K562 (cell line): ENCODE data around the gene TCEAL8. TPM values are rescaled to one million over a fixed set of nuclear protein-coding genes. Genes with fewer than 3 reads are reported as not detected.

Experiments
- ATAC-seq: fragments of 200-7000 bp; cut with Tn5 transposase; 3 replicates; pipeline ENCODE4 v1.9.1; 2020; ENCODE audit warnings: moderate library complexity
- BruUV-seq: library from RNA; stranded (reverse); fragments of 400-500 nt; replicated peaks from 2 replicates; lab custom pipeline; 2021; lab: Mats Ljungman, UMichigan
- CTCF ChIA-PET: fragments of 300-600 bp; formaldehyde crosslinking; extraction: SDS; loops from one replicate; lab custom pipeline; 2021; ENCODE audit warnings: low intra/inter-chr PET ratio; lab: Yijun Ruan, JAX
- POLR2A ChIA-PET: fragments of 300-600, 350-650 bp; sonication (Branson Sonifier 250); formaldehyde crosslinking; extraction: SDS; loops from one replicate; lab custom pipeline; 2021; ENCODE audit warnings: antibody characterized with exemption, inconsistent platforms; lab: Yijun Ruan, JAX
- DNase-seq, 4 experiments: peaks; one replicate each; pipeline versions ENCODE4 v3.0.0 to v3.0.0-alpha.2; 2011 to 2018; ENCODE audit warnings: low spot score in 3 of 4, mixed read lengths in 3 of 4; ENCODE audit errors: extremely low read depth in 1 of 4
- FAIRE-seq: peaks from 2 replicates; lab custom pipeline; 2011; peaks lifted over from hg19 to GRCh38; lab: Jason Lieb, UNC
- H2AFZ ChIP-seq: 2 replicates; pipeline ENCODE4 v1.6.0; 2011; ENCODE audit warnings: low read depth, low read length, control low read depth, inconsistent platforms
- H3K27ac ChIP-seq: fragments of 200-600 bp; 3 replicates; pipeline ENCODE4 v1.8.0; 2011; ENCODE audit warnings: low read depth, mild to moderate bottlenecking, control low read depth, inconsistent platforms, low read length, moderate library complexity, mixed read lengths; ENCODE audit errors: extremely low read depth
- H3K27me3 ChIP-seq, 2 experiments: fragments of 300-600 bp in 1 of 2; 2 replicates in 1 of 2; 3 replicates in 1 of 2; pipeline versions ENCODE4 v1.6.0 to v1.8.0; 2011; ENCODE audit warnings: inconsistent platforms in 2 of 2, low read length in 2 of 2, mild to moderate bottlenecking in 1 of 2, mixed read lengths in 1 of 2, moderate library complexity in 1 of 2; ENCODE audit not compliant: control insufficient read depth in 2 of 2, insufficient read depth in 2 of 2
- H3K36me3 ChIP-seq: fragments of 300-600 bp; 3 replicates; pipeline ENCODE4 v1.8.0; 2011; ENCODE audit warnings: mild to moderate bottlenecking, low read length, inconsistent platforms; ENCODE audit not compliant: control insufficient read depth, insufficient read depth
- H3K4me1 ChIP-seq, 2 experiments: fragments of 200-600 bp in 1 of 2; replicated peaks in 1 of 2; 2 replicates in 1 of 2; 3 replicates in 1 of 2; pipeline versions ENCODE4 v1.5.1 to v1.8.0; 2011; ENCODE audit warnings: inconsistent platforms in 2 of 2, low read length in 2 of 2, mild to moderate bottlenecking in 1 of 2, mixed read lengths in 1 of 2, moderate library complexity in 1 of 2; ENCODE audit not compliant: control insufficient read depth in 2 of 2, insufficient read depth in 2 of 2
- H3K4me2 ChIP-seq: 2 replicates; pipeline ENCODE4 v1.6.1; 2011; ENCODE audit warnings: low read length, control low read depth, inconsistent platforms, mixed read lengths; ENCODE audit not compliant: insufficient read depth
- H3K4me3 ChIP-seq: fragments of 200-600 bp; sonication (generic), shearing (Covaris generic); 2 replicates; pipeline ENCODE4 v1.5.1; 2016; ENCODE audit warnings: control low read depth, inconsistent platforms
- H3K79me2 ChIP-seq: fragments of 200-600 bp; 3 replicates; pipeline ENCODE4 v1.8.0; 2011; ENCODE audit warnings: low read length, inconsistent platforms; ENCODE audit not compliant: control insufficient read depth, insufficient read depth
- H3K9ac ChIP-seq, 2 experiments: 2 replicates each; pipeline versions ENCODE4 v1.6.0 to v1.6.1; 2011; ENCODE audit warnings: low read depth in 2 of 2, low read length in 2 of 2, control low read depth in 1 of 2, inconsistent platforms in 1 of 2, mild to moderate bottlenecking in 1 of 2, mixed read lengths in 1 of 2; ENCODE audit not compliant: insufficient read depth in 1 of 2
- H3K9me1 ChIP-seq: one replicate; pipeline ENCODE4 v1.6.0; 2011; ENCODE audit warnings: inconsistent platforms, mild to moderate bottlenecking, low read length, moderate library complexity; ENCODE audit not compliant: control insufficient read depth, insufficient read depth
- H3K9me3 ChIP-seq: replicated peaks from 2 replicates; pipeline ENCODE4 v1.5.1; 2011; ENCODE audit warnings: low read depth, low read length, inconsistent platforms; ENCODE audit not compliant: control insufficient read depth, insufficient read depth
- H4K20me1 ChIP-seq: replicated peaks from 2 replicates; pipeline ENCODE4 v1.6.1; 2011; ENCODE audit warnings: low read length, inconsistent platforms, mixed read lengths; ENCODE audit not compliant: control insufficient read depth, insufficient read depth
- DPF2 ChIP-seq: fragments of 450-650 bp; IDR thresholded peaks from 2 replicates; pipeline ENCODE4 v1.6.1; 2016
- E2F8 ChIP-seq: fragments of 450-650 bp; IDR thresholded peaks from 2 replicates; pipeline ENCODE4 v1.7.1; 2018; ENCODE audit warnings: mild to moderate bottlenecking, low read depth; ENCODE audit not compliant: partially characterized antibody
- FOXM1 ChIP-seq, 2 experiments: fragments of 450-650 bp in 1 of 2; sonication (generic) in 1 of 2; formaldehyde crosslinking in 1 of 2; IDR thresholded peaks; 2 replicates each; pipeline versions ENCODE4 v1.6.1 to v1.9.0; 2017 to 2022; ENCODE audit warnings: low read depth in 2 of 2, mild to moderate bottlenecking in 2 of 2, missing genetic modification reagents in 1 of 2, moderate library complexity in 1 of 2
- JUN ChIP-seq, 2 experiments: sonication (generic) in 1 of 2; formaldehyde crosslinking in 1 of 2; IDR thresholded peaks; 2 replicates each; pipeline versions ENCODE4 v1.6.1 to v1.8.0; 2012 to 2022; ENCODE audit warnings: borderline replicate concordance in 2 of 2, mild to moderate bottlenecking in 2 of 2, improper control_type of control experiment in 1 of 2, low read depth in 1 of 2, low read length in 1 of 2, missing genetic modification reagents in 1 of 2
- MTA1 ChIP-seq: fragments of 450-650 bp; IDR thresholded peaks from 2 replicates; pipeline ENCODE4 v1.6.1; 2017; ENCODE audit warnings: borderline replicate concordance
- PHB ChIP-seq: fragments of 250-450 bp; sonication (Bioruptor Pico); IDR thresholded peaks from 2 replicates; pipeline ENCODE4 v1.5.0; 2021
- RNF219 ChIP-seq: fragments of 250-450 bp; sonication (Bioruptor Pico); IDR thresholded peaks from 2 replicates; pipeline ENCODE4 v1.5.0; 2022; ENCODE audit warnings: mild to moderate bottlenecking
- SMC3 ChIP-seq: conservative IDR thresholded peaks from 2 replicates; pipeline ENCODE4 v1.6.1; 2011; ENCODE audit warnings: low read depth, low read length, improper control_type of control experiment; ENCODE audit not compliant: insufficient read depth
- YBX1 ChIP-seq: fragments of 450-650 bp; IDR thresholded peaks from 2 replicates; pipeline ENCODE4 v1.7.1; 2016; ENCODE audit warnings: mild to moderate bottlenecking
- ZKSCAN8 ChIP-seq: fragments of 200-800 bp; sonication (Bioruptor generic); IDR thresholded peaks from 2 replicates; pipeline ENCODE4 v1.6.1; 2016; ENCODE audit warnings: missing genetic modification characterization, missing compliant biosample characterization
- ZNF24 ChIP-seq: fragments of 450-650 bp; IDR thresholded peaks from 2 replicates; pipeline ENCODE4 v1.6.1; 2016
- ZNF384 ChIP-seq: IDR thresholded peaks from 2 replicates; pipeline ENCODE4 v1.6.1; 2012; ENCODE audit warnings: low read depth, low read length, improper control_type of control experiment
- ZNF778 ChIP-seq: fragments of 450-650 bp; formaldehyde crosslinking; IDR thresholded peaks from 2 replicates; pipeline ENCODE4 v1.4.0; 2020; ENCODE audit warnings: mild to moderate bottlenecking, moderate library complexity
- WGBS: fragments of 100-300 bp; shearing (Covaris generic); methylation state at CpG from one replicate; pipeline ENCODE4 v1.1.6; 2016; ENCODE audit warnings: low coverage, mixed read lengths; ENCODE audit not compliant: insufficient coverage; ENCODE audit errors: missing lambda C conversion rate; 5-methylcytosine and 5-hydroxymethylcytosine counted together
- in situ Hi-C: fragments of 300-500 bp; cut with MboI; formaldehyde crosslinking; loops from 4 replicates; pipeline ENCODE4 v1.15.0; 2018; ENCODE audit warnings: inconsistent platforms, mixed read lengths
- intact Hi-C: fragments of 100-400 bp; cut with micrococcal nuclease; formaldehyde crosslinking; loops from 2 replicates; pipeline ENCODE4 v1.14.2; 2022
- polyA plus RNA-seq, 8 experiments: library from polyadenylated mRNA; depleted of rRNA in 4 of 8; stranded (reverse) in 5 of 8; unstranded in 3 of 8; fragments of >200 nt; fragmentation: Nextera tagmentation in 2 of 8; fragmentation: Illumina TruSeq in 1 of 8; extraction: Ambion mirVana in 2 of 8; extraction: Trizol in 1 of 8; gene quantifications; 2 replicates each; pipeline versions ENCODE4 v1.2.1 to v1.2.3, GENCODE V29; 2011 to 2014; ENCODE audit warnings: inconsistent platforms in 1 of 8, missing spikeins in 1 of 8
- total RNA-seq, 7 experiments: library from RNA; depleted of rRNA in 6 of 7; stranded (reverse); fragments of >200 nt in 6 of 7; fragmentation: Illumina TruSeq in 2 of 7; extraction: Trizol in 2 of 7; gene quantifications; 2 replicates each; pipeline versions ENCODE4 v1.2.1 to v1.2.3, GENCODE V29; 2011 to 2021; ENCODE audit warnings: low replicate concordance in 1 of 7

The TCEAL8 gene
- total and polyA plus RNA-seq, 9 of the 15 experiments (the other 6 are each of a cell fraction or from before 2014, with no cell fraction given): 49.0 to 178 (median 101) TPM

- TF ChIP-seq RNF219 (CRISPR knock-in tag): no peak
- no peak for TF ChIP-seq SMC3
- TF ChIP-seq JUN (IDR thresholded peaks at IDR 0.05; ENCODE audit: borderline replicate concordance, low read depth, low read length): 0 out of 2 replicates have a peak, but pooled peaks have one; percentile 14
- no peak for TF ChIP-seq JUN (CRISPR knock-in tag; IDR thresholded peaks at IDR 0.05; ENCODE audit: borderline replicate concordance)
- TF ChIP-seq PHB (CRISPR knock-in tag): no peak
- no peak for TF ChIP-seq ZKSCAN8 (CRISPR knock-in tag)
- 0 out of 2 replicates have a peak, but pooled peaks have one; percentile 31 for TF ChIP-seq DPF2
These were observed 4.0 kb downstream of the TCEAL8 start (continued) for GRCh38 chrX:103250977-103251376.

- in situ Hi-C loops: loop anchor here (5.0 kb wide), 1 partner anchor 43 kb away; no protein-coding TSS in a partner anchor
- ChIA-PET CTCF (interaction anchor here (2.2 kb wide), 1 partner anchor 39 kb away, joined by 10 read pairs; no protein-coding TSS in a partner anchor), POLR2A (no interaction called here)
- ATAC-seq: no peak
- no peak overlapping the region for H3K9ac ChIP-seq
- no peaks in the 10 kb centered on the region for H4K20me1 ChIP-seq
- FAIRE-seq: no peak
- H3K4me1 ChIP-seq: peaks cover 6 to 33% of the 10 kb centered on the region in 2 experiments; a peak in 4 of 5 replicates
- H3K27me3 ChIP-seq: no peaks in the 10 kb centered on the region
- H3K9me1 ChIP-seq: no peaks in the 10 kb centered on the region
- WGBS: 50% methylated on average over 1 of the region's 1 CpG
- no TSS peak for BruUV-seq
- DNase-seq: no peak
- no peak overlapping the region for H2AFZ ChIP-seq
- no peak overlapping the region for H3K4me3 ChIP-seq
- intact Hi-C loops: loop anchor here (2.0 to 5.0 kb wide), 2 partner anchors 215 to 298 kb away; no protein-coding TSS in a partner anchor
- H3K79me2 ChIP-seq: peaks cover 26% of the 10 kb centered on the region
- no peaks in the 10 kb centered on the region for H3K9me3 ChIP-seq
- H3K4me2 ChIP-seq: no peak overlapping the region
- H3K27ac ChIP-seq: no peak overlapping the region
- peaks cover 13% of the 10 kb centered on the region; the same call in 2 of the 3 replicates for H3K36me3 ChIP-seq
- TF ChIP-seq ZNF384 (no peak), YBX1 (no peak), FOXM1 (IDR thresholded peaks at IDR 0.05; ENCODE audit: low read depth) (no peak), FOXM1 (CRISPR knock-in tag; IDR thresholded peaks at IDR 0.05; ENCODE audit: low read depth) (no peak), ZNF24 (no peak), MTA1 (no peak), ZNF778 (no peak), E2F8 (no peak)
These were observed 5.2 kb downstream of the TCEAL8 start for GRCh38 chrX:103249805-103250204.
